IMR-90 (cell line): ENCODE results near the gene VEGFA. TPM values are rescaled to one million over a fixed set of nuclear protein-coding genes. Genes with fewer than 3 reads are reported as not detected.

Experiments used
- ATAC-seq: fragments of 200-7000 bp; cut with Tn5 transposase; 2 replicates; pipeline ENCODE4 v1.9.1; 2020; ENCODE audit warnings: low read depth, mild to moderate bottlenecking, moderate library complexity
- BruUV-seq: library from RNA; stranded (reverse); fragments of 400-500 nt; replicated peaks from 2 replicates; lab custom pipeline; 2021; lab: Mats Ljungman, UMichigan
- CTCF ChIA-PET: fragments of 300-600 bp; formaldehyde crosslinking; extraction: SDS; loops from one replicate; lab custom pipeline; 2021; ENCODE audit warnings: antibody characterized with exemption; lab: Yijun Ruan, JAX
- POLR2A ChIA-PET: fragments of 300-600 bp; sonication (Branson Sonifier 250); formaldehyde crosslinking; loops from one replicate; lab custom pipeline; 2022; ENCODE audit warnings: antibody characterized with exemption; ENCODE audit not compliant: unreplicated experiment; lab: Charles Lee
- DNase-seq: peaks from one replicate; pipeline ENCODE4 v3.0.0; 2013
- H2AFZ ChIP-seq: replicated peaks from 2 replicates; pipeline ENCODE3; 2013; ENCODE audit warnings: low read length, mild to moderate bottlenecking; ENCODE audit not compliant: poor library complexity
- H2AK5ac ChIP-seq: 2 replicates; pipeline ENCODE4 v1.6.1; 2013; ENCODE audit warnings: low read depth, low read length, inconsistent platforms
- H2AK9ac ChIP-seq: replicated peaks from 2 replicates; pipeline ENCODE3; 2013; ENCODE audit warnings: mild to moderate bottlenecking, low read depth, low read length, moderate library complexity; ENCODE audit not compliant: poor library complexity
- H2BK120ac ChIP-seq: 2 replicates; pipeline ENCODE4 v1.6.1; 2013; ENCODE audit warnings: low read depth, low read length, inconsistent platforms
- H2BK15ac ChIP-seq: 3 replicates; pipeline ENCODE4 v1.6.1; 2013; ENCODE audit warnings: low read depth, low read length, inconsistent platforms
- H2BK20ac ChIP-seq: 2 replicates; pipeline ENCODE4 v1.6.1; 2013; ENCODE audit warnings: low read depth, mild to moderate bottlenecking, inconsistent platforms, low read length, moderate library complexity
- H2BK5ac ChIP-seq: 2 replicates; pipeline ENCODE4 v1.6.1; 2013; ENCODE audit warnings: mild to moderate bottlenecking, low read depth, low read length, inconsistent platforms; ENCODE audit not compliant: poor library complexity, severe bottlenecking
- H3K14ac ChIP-seq: replicated peaks from 2 replicates; pipeline ENCODE4 v1.6.1; 2013; ENCODE audit warnings: low read depth, low read length, inconsistent platforms
- H3K18ac ChIP-seq: 2 replicates; pipeline ENCODE4 v1.6.1; 2013; ENCODE audit warnings: low read depth, low read length, control low read depth
- H3K23ac ChIP-seq: 2 replicates; pipeline ENCODE4 v1.6.1; 2013; ENCODE audit warnings: low read depth, low read length, inconsistent platforms
- H3K27ac ChIP-seq: 2 replicates; pipeline ENCODE4 v1.5.1; 2013; ENCODE audit warnings: mild to moderate bottlenecking, control low read depth, low read length; ENCODE audit not compliant: insufficient read depth
- H3K27me3 ChIP-seq: 2 replicates; pipeline ENCODE4 v1.6.1; 2013; ENCODE audit warnings: low read length; ENCODE audit not compliant: control insufficient read depth, insufficient read depth
- H3K36me3 ChIP-seq: 2 replicates; pipeline ENCODE4 v1.6.1; 2013; ENCODE audit warnings: low read length, mixed read lengths; ENCODE audit not compliant: control insufficient read depth, insufficient read depth
- H3K4ac ChIP-seq: 2 replicates; pipeline ENCODE4 v1.6.1; 2013; ENCODE audit warnings: low read depth, low read length, inconsistent platforms
- H3K4me1 ChIP-seq: 2 replicates; pipeline ENCODE4 v1.6.1; 2013; ENCODE audit warnings: low read length, mixed read lengths; ENCODE audit not compliant: control insufficient read depth, insufficient read depth
- H3K4me2 ChIP-seq: 2 replicates; pipeline ENCODE4 v1.6.1; 2013; ENCODE audit warnings: low read depth, mild to moderate bottlenecking, control low read depth, low read length, moderate library complexity
- H3K4me3 ChIP-seq: 2 replicates; pipeline ENCODE4 v1.5.1; 2013; ENCODE audit warnings: low read depth, mild to moderate bottlenecking, control low read depth, low read length, moderate library complexity; ENCODE audit not compliant: insufficient read depth
- H3K56ac ChIP-seq: 2 replicates; pipeline ENCODE4 v1.6.1; 2013; ENCODE audit warnings: low read length, inconsistent platforms; ENCODE audit not compliant: insufficient read depth; ENCODE audit errors: extremely low read depth
- H3K79me1 ChIP-seq, 2 experiments: 2 replicates each; pipeline ENCODE4 v1.6.1; 2013; ENCODE audit warnings: low read length in 2 of 2, inconsistent platforms in 1 of 2, low read depth in 1 of 2
- H3K9ac ChIP-seq: 2 replicates; pipeline ENCODE4 v1.6.1; 2013; ENCODE audit warnings: low read depth, low read length, control low read depth
- H3K9me1 ChIP-seq: 2 replicates; pipeline ENCODE4 v1.6.1; 2013; ENCODE audit warnings: low read length, inconsistent platforms; ENCODE audit not compliant: insufficient read depth
- H3K9me3 ChIP-seq: 2 replicates; pipeline ENCODE4 v1.6.1; 2013; ENCODE audit warnings: low read length; ENCODE audit not compliant: control insufficient read depth, insufficient read depth
- H4K20me1 ChIP-seq: 2 replicates; pipeline ENCODE4 v1.6.1; 2013; ENCODE audit warnings: low read length, inconsistent platforms; ENCODE audit not compliant: insufficient read depth
- H4K5ac ChIP-seq: 2 replicates; pipeline ENCODE4 v1.6.1; 2013; ENCODE audit warnings: mild to moderate bottlenecking, low read depth, low read length, control low read depth
- H4K8ac ChIP-seq, 2 experiments: 2 replicates each; pipeline ENCODE4 v1.6.1; 2013; ENCODE audit warnings: low read depth in 2 of 2, low read length in 2 of 2, control low read depth in 1 of 2, inconsistent platforms in 1 of 2
- H4K91ac ChIP-seq: 2 replicates; pipeline ENCODE4 v1.6.1; 2013; ENCODE audit warnings: low read depth, low read length, inconsistent platforms; ENCODE audit not compliant: insufficient read depth
- BHLHE40 ChIP-seq: fragments of 150-350 bp; IDR thresholded peaks from 2 replicates; pipeline ENCODE4 v1.6.1; 2016; ENCODE audit warnings: mild to moderate bottlenecking, low read depth, low read length
- CEBPB ChIP-seq: IDR thresholded peaks from 2 replicates; pipeline ENCODE4 v1.6.1; 2012; ENCODE audit warnings: low read depth, low read length, improper control_type of control experiment
- CHD1 ChIP-seq: IDR thresholded peaks from 2 replicates; pipeline ENCODE4 v1.6.1; 2012; ENCODE audit warnings: low read depth, low read length, improper control_type of control experiment
- CTCF ChIP-seq: conservative IDR thresholded peaks from 2 replicates; pipeline ENCODE4 v1.5.1; 2012; ENCODE audit warnings: mild to moderate bottlenecking, low read depth, low read length, improper control_type of control experiment
- FOS ChIP-seq: fragments of 150-350 bp; IDR thresholded peaks from 2 replicates; pipeline ENCODE4 v1.6.1; 2016; ENCODE audit warnings: low read depth, low read length
- MAFK ChIP-seq: IDR thresholded peaks from 2 replicates; pipeline ENCODE4 v1.6.1; 2012; ENCODE audit warnings: low read depth, low read length, improper control_type of control experiment
- MAZ ChIP-seq: IDR thresholded peaks from 2 replicates; pipeline ENCODE4 v1.6.1; 2012; ENCODE audit warnings: low read depth, mild to moderate bottlenecking, low read length, improper control_type of control experiment, moderate library complexity, borderline replicate concordance
- MXI1 ChIP-seq: IDR thresholded peaks from 2 replicates; pipeline ENCODE4 v1.6.1; 2012; ENCODE audit warnings: low read depth, mild to moderate bottlenecking, low read length, moderate library complexity, borderline replicate concordance
- NFE2L2 ChIP-seq: fragments of 150-350 bp; IDR thresholded peaks from 2 replicates; pipeline ENCODE4 v1.6.1; 2016; ENCODE audit warnings: low read depth, mild to moderate bottlenecking, low read length
- POLR2A ChIP-seq: IDR thresholded peaks from 2 replicates; pipeline ENCODE4 v1.6.1; 2012; ENCODE audit warnings: mild to moderate bottlenecking, low read depth, low read length
- RAD21 ChIP-seq: IDR thresholded peaks from 2 replicates; pipeline ENCODE4 v1.6.1; 2012; ENCODE audit warnings: low read length, improper control_type of control experiment
- RCOR1 ChIP-seq: IDR thresholded peaks from 2 replicates; pipeline ENCODE4 v1.6.1; 2012; ENCODE audit warnings: mild to moderate bottlenecking, low read length, improper control_type of control experiment; ENCODE audit not compliant: insufficient replicate concordance
- RFX5 ChIP-seq: IDR thresholded peaks from 2 replicates; pipeline ENCODE4 v1.8.0; 2012; ENCODE audit warnings: low read depth, mild to moderate bottlenecking, low read length, moderate library complexity
- SMC3 ChIP-seq: fragments of 150-350 bp; IDR thresholded peaks from 2 replicates; pipeline ENCODE4 v1.6.1; 2016; ENCODE audit warnings: low read depth, mild to moderate bottlenecking, antibody characterized with exemption, low read length, moderate library complexity
- USF2 ChIP-seq: fragments of 150-350 bp; IDR thresholded peaks from 2 replicates; pipeline ENCODE4 v1.6.1; 2017; ENCODE audit warnings: mild to moderate bottlenecking, antibody characterized with exemption, low read length, low read depth
- WGBS, 2 experiments: methylation state at CpG; one replicate each; pipeline versions ENCODE4 v1.1.5 to v1.1.7; 2013; ENCODE audit warnings: missing lambda C conversion rate in 2 of 2; ENCODE audit not compliant: insufficient read length in 1 of 2; ENCODE audit errors: extremely low coverage in 2 of 2; 5-methylcytosine and 5-hydroxymethylcytosine counted together
- dilution Hi-C: fragments of 300-500 bp; cut with HindIII; formaldehyde crosslinking; loops from one replicate; pipeline ENCODE4 v1.14.3; 2018; ENCODE audit warnings: low sequenced_read_pairs; ENCODE audit not compliant: unreplicated experiment
- in situ Hi-C: fragments of 300-500 bp; cut with MboI; formaldehyde crosslinking; loops from 3 replicates; pipeline ENCODE4 v1.14.3; 2019; ENCODE audit warnings: low sequenced_read_pairs, inconsistent platforms, mixed read lengths
- intact Hi-C: fragments of 100-400 bp; cut with micrococcal nuclease; formaldehyde crosslinking; loops from 2 replicates; pipeline ENCODE4 v1.10.0; 2022
- polyA plus RNA-seq, 3 experiments: library from polyadenylated mRNA; depleted of rRNA; stranded (reverse); fragments of >200 nt; gene quantifications; 2 replicates each; pipeline ENCODE4 v1.2.3, GENCODE V29; 2012; ENCODE audit warnings: low replicate concordance in 1 of 3
- total RNA-seq: library from RNA; depleted of rRNA; stranded (reverse); fragments of >200 nt; gene quantifications from 2 replicates; pipeline ENCODE4 v1.2.3, GENCODE V29; 2012

Gene VEGFA
- total and polyA plus RNA-seq, 2 of the 4 experiments (the other 2 are of a cell fraction) = 190 to 234 TPM

GRCh38 chr6:43819958-43820357 is 49.9 kb downstream of the VEGFA start:
- Histone ChIP-seq H2BK15ac (no peak overlapping the region), H4K20me1 (no peaks in the 10 kb centered on the region), H2AK9ac (no peak overlapping the region), H3K14ac (no peak overlapping the region), H2BK5ac (no peak overlapping the region), H2AK5ac (no peak overlapping the region), H3K4me3 (no peak overlapping the region), H3K36me3 (no peaks in the 10 kb centered on the region), H2BK20ac (no peak overlapping the region), H2BK120ac (no peak overlapping the region), H3K4me1 (peaks cover 1% of the 10 kb centered on the region; the same call in 1 of the 2 replicates), H3K9me1 (no peaks in the 10 kb centered on the region), H3K23ac (no peak overlapping the region), H3K4ac (no peak overlapping the region), H3K4me2 (no peak overlapping the region), H3K18ac (no peak overlapping the region), H3K56ac (no peak overlapping the region), H3K27me3 (peaks cover 36% of the 10 kb centered on the region), H3K9me3 (no peaks in the 10 kb centered on the region), H3K27ac (no peak overlapping the region), H2AFZ (no peak overlapping the region), H3K79me1 (no peaks in the 10 kb centered on the region), H3K9ac (no peak overlapping the region), H4K8ac (no peak overlapping the region), H4K91ac (no peak overlapping the region), H4K5ac (no peak overlapping the region)
- CTCF ChIA-PET = interaction anchor here (1.3 kb wide), 1 partner anchor 46 kb away, joined by 4 read pairs; no protein-coding TSS in a partner anchor
- ATAC-seq (no peak), DNase-seq (no peak)
- WGBS, 2 experiments = 93% methylated on average over 2 of the region's 5 CpGs; no CpG with 5 or more reads in 1 of the 2 experiments
- dilution Hi-C loops = no loop called here
- no peak for TF ChIP-seq CEBPB
- no peak for TF ChIP-seq CHD1
- TF ChIP-seq MXI1 = no peak
- TF ChIP-seq RFX5 = no peak
- no peak for TF ChIP-seq BHLHE40
- no peak for TF ChIP-seq MAFK
- TF ChIP-seq NFE2L2 = no peak
- no peak for TF ChIP-seq CTCF
- TF ChIP-seq POLR2A = no peak
- no peak for TF ChIP-seq SMC3
- TF ChIP-seq RCOR1 = no peak
- no peak for TF ChIP-seq MAZ
- TF ChIP-seq RAD21 = no peak
- TF ChIP-seq FOS = no peak
- TF ChIP-seq USF2 = no peak
- in situ Hi-C loops = no loop called here
- BruUV-seq = no TSS peak
- POLR2A ChIA-PET = no interaction called here
- intact Hi-C loops = no loop called here
